ENCODE data around the gene ARHGAP19. TPM values are rescaled to one million over a fixed set of nuclear protein-coding genes. Genes with fewer than 3 reads are reported as not detected.

ARHGAP19 gene
- total RNA-seq, 2 donors from 2014 or later = 26.8 to 47.6 TPM

- no peak for DNase-seq
- Histone ChIP-seq H3K27ac (ENCODE audit: low read depth, low read length) (no peak overlapping the region), H3K4me1 (ENCODE audit: control insufficient read depth, insufficient read depth, low read length) (no peaks in the 10 kb centered on the region), H3K4me3 (ENCODE audit: low read length) (no peak overlapping the region), H3K27me3 (ENCODE audit: control insufficient read depth, insufficient read depth, low read length, poor library complexity, severe bottlenecking) (no peaks in the 10 kb centered on the region), H3K9ac (ENCODE audit: extremely low read depth, low read length, poor library complexity, severe bottlenecking) (no peak overlapping the region), H3K36me3 (ENCODE audit: control insufficient read depth, insufficient read depth, low read length) (no peaks in the 10 kb centered on the region), H3K9me3 (ENCODE audit: control insufficient read depth, low read length) (no peaks in the 10 kb centered on the region)
- TF ChIP-seq CTCF (conservative IDR thresholded peaks at IDR 0.05) = no peak
- H3K27ac Mint-ChIP-seq = no peak overlapping the region
- no peaks in the 10 kb centered on the region for H3K36me3 Mint-ChIP-seq (ENCODE audit: low read depth)
- no peaks in the 10 kb centered on the region for H3K9me3 Mint-ChIP-seq
- H3K4me1 Mint-ChIP-seq = no peaks in the 10 kb centered on the region
- WGBS, 2 experiments (ENCODE audit: insufficient coverage in 1 of 2, insufficient read length in 1 of 2) = 83 to 100% methylated on average over 1 of the region's 1 CpG
- H3K27me3 Mint-ChIP-seq (ENCODE audit: insufficient read depth) = no peaks in the 10 kb centered on the region
- no peak overlapping the region for H3K4me3 Mint-ChIP-seq
These were observed 15.0 kb upstream of the ARHGAP19 start for GRCh38 chr10:97307441-97307840.

- Mint-ChIP-seq H3K36me3 (ENCODE audit: low read depth) (no peaks in the 10 kb centered on the region), H3K27ac (no peak overlapping the region), H3K4me3 (no peak overlapping the region), H3K4me1 (peaks cover 2% of the 10 kb centered on the region), H3K9me3 (no peaks in the 10 kb centered on the region), H3K27me3 (ENCODE audit: insufficient read depth) (no peaks in the 10 kb centered on the region)
- Histone ChIP-seq H3K4me1 (ENCODE audit: control insufficient read depth, insufficient read depth, low read length) (no peaks in the 10 kb centered on the region), H3K27me3 (ENCODE audit: control insufficient read depth, insufficient read depth, low read length, poor library complexity, severe bottlenecking) (no peaks in the 10 kb centered on the region), H3K4me3 (ENCODE audit: low read length) (no peak overlapping the region), H3K36me3 (ENCODE audit: control insufficient read depth, insufficient read depth, low read length) (no peaks in the 10 kb centered on the region), H3K9me3 (ENCODE audit: control insufficient read depth, low read length) (no peaks in the 10 kb centered on the region), H3K9ac (ENCODE audit: extremely low read depth, low read length, poor library complexity, severe bottlenecking) (no peak overlapping the region), H3K27ac (ENCODE audit: low read depth, low read length) (no peak overlapping the region)
- DNase-seq = no peak
- no peak for TF ChIP-seq CTCF (conservative IDR thresholded peaks at IDR 0.05)
- WGBS, 2 experiments (ENCODE audit: insufficient coverage in 1 of 2, insufficient read length in 1 of 2) = 90 to 97% methylated on average over 6 to 11 of the region's 11 CpGs
These were observed 9.8 kb upstream of the ARHGAP19 start for GRCh38 chr10:97302088-97302791.

GRCh38 chr10:97300980-97301379 is 8.5 kb upstream of the ARHGAP19 start:
- H3K4me1 ChIP-seq (ENCODE audit: control insufficient read depth, insufficient read depth, low read length) = no peaks in the 10 kb centered on the region
- Mint-ChIP-seq H3K4me1 (peaks cover 2% of the 10 kb centered on the region), H3K27me3 (ENCODE audit: insufficient read depth) (no peaks in the 10 kb centered on the region), H3K36me3 (ENCODE audit: low read depth) (no peaks in the 10 kb centered on the region), H3K9me3 (no peaks in the 10 kb centered on the region), H3K4me3 (no peak overlapping the region), H3K27ac (no peak overlapping the region)
- no peak for DNase-seq
- no peaks in the 10 kb centered on the region for H3K36me3 ChIP-seq (ENCODE audit: control insufficient read depth, insufficient read depth, low read length)
- no peaks in the 10 kb centered on the region for H3K9me3 ChIP-seq (ENCODE audit: control insufficient read depth, low read length)
- H3K27ac ChIP-seq (ENCODE audit: low read depth, low read length) = no peak overlapping the region
- no peaks in the 10 kb centered on the region for H3K27me3 ChIP-seq (ENCODE audit: control insufficient read depth, insufficient read depth, low read length, poor library complexity, severe bottlenecking)
- no peak for TF ChIP-seq CTCF (conservative IDR thresholded peaks at IDR 0.05)
- H3K9ac ChIP-seq (ENCODE audit: extremely low read depth, low read length, poor library complexity, severe bottlenecking) = no peak overlapping the region
- 90 to 100% methylated on average over 2 to 3 of the region's 3 CpGs for WGBS, 2 experiments (ENCODE audit: insufficient coverage in 1 of 2, insufficient read length in 1 of 2)
- H3K4me3 ChIP-seq (ENCODE audit: low read length) = no peak overlapping the region

Data from endodermal cell (in vitro differentiated cells).